ENCODE data around the gene NUDT8. TPM values are rescaled to one million over a fixed set of nuclear protein-coding genes. Genes with fewer than 3 reads are reported as not detected.

NUDT8 gene
- total and polyA plus RNA-seq, 9 of the 15 experiments (the other 6 are each of a cell fraction or from before 2014, with no cell fraction given), result 0.23 to 27.8 (median 5.0) TPM

DNA sequence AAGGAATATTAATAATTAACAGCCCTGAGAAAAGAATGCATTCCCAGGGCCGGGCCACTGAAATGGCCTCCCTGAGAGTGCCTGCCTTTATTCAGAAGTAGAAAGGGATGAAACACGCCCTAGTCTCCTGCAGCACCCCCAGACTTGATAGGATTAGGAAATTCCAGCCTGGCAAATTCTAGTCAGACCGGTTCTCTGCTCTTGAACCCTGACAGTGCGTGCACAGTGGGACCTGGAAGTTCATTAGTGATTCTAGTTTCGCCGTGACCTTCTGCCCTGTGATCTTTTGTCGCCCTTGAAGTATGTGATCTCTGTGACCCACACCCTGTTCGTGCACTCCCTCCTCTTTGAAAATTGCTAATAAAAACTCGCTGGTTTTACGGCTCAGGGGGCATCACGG, 48.3 kb downstream of the NUDT8 start:
- WGBS (ENCODE audit: insufficient coverage, low coverage, missing lambda C conversion rate), result 74% methylated on average over 11 of the region's 11 CpGs
- ATAC-seq (no peak), FAIRE-seq (no peak), DNase-seq (ENCODE audit: extremely low read depth in 1 of 4, low spot score in 3 of 4) (no peak)
- H3K9me3 ChIP-seq (replicated peaks; ENCODE audit: control insufficient read depth, insufficient read depth, low read depth, low read length), result no peaks in the 10 kb centered on the region
- H3K27ac ChIP-seq (ENCODE audit: extremely low read depth, low read depth, low read length), result no peak overlapping the region
- in situ Hi-C loops (cut with MboI) (no loop called here), intact Hi-C loops (cut with micrococcal nuclease) (loop anchor here (5.0 kb wide), 3 partner anchors 74 to 229 kb away; partner anchors contain the start of genes CDK2AP2, PITPNM1, POLD4 and PPP1CA)
- 0 out of 4 replicates have a peak overlapping the region, but pooled peaks of 1 of the 2 experiments have one; percentile 6 for H3K9ac ChIP-seq (ENCODE audit: insufficient read depth in 1 of 2, low read depth in 2 of 2, low read length in 2 of 2)
- no peak overlapping the region for H3K4me3 ChIP-seq
- no peaks in the 10 kb centered on the region for H3K27me3 ChIP-seq (ENCODE audit: control insufficient read depth in 2 of 2, insufficient read depth in 2 of 2, low read length in 2 of 2)
- H3K36me3 ChIP-seq (ENCODE audit: control insufficient read depth, insufficient read depth, low read length), result peaks cover 22% of the 10 kb centered on the region
- POLR2A ChIA-PET, result interaction anchor here (1.4 kb wide), 1 partner anchor 39 kb away, joined by 3 read pairs; no protein-coding TSS in a partner anchor
- peak overlapping the region; percentile 21 for H3K4me2 ChIP-seq (ENCODE audit: insufficient read depth, low read length)
- BruUV-seq (replicated peaks), result no TSS peak
- H2AFZ ChIP-seq (ENCODE audit: low read depth, low read length), result no peak overlapping the region
- H3K9me1 ChIP-seq (ENCODE audit: control insufficient read depth, insufficient read depth, low read length), result peaks cover 5% of the 10 kb centered on the region
- peaks cover 33 to 64% of the 10 kb centered on the region in 2 experiments for H3K4me1 ChIP-seq (replicated peaks in 1 of 2; ENCODE audit: control insufficient read depth in 2 of 2, insufficient read depth in 2 of 2, low read length in 2 of 2)
- H4K20me1 ChIP-seq (replicated peaks; ENCODE audit: control insufficient read depth, insufficient read depth, low read length), result peaks cover 14% of the 10 kb centered on the region; the same call in 1 of the 2 replicates
- CTCF ChIA-PET (ENCODE audit: low intra/inter-chr PET ratio), result interaction anchor here (0.7 kb wide), 1 partner anchor 8 kb away, joined by 3 read pairs; no protein-coding TSS in a partner anchor
- TF ChIP-seq ZNF232 (CRISPR knock-in tag; IDR thresholded peaks at IDR 0.05), result no peak
- TF ChIP-seq DACH1 (IDR thresholded peaks at IDR 0.05; ENCODE audit: partially characterized antibody), result peak; percentile 14
- no peak for TF ChIP-seq ESRRB (CRISPR knock-in tag; IDR thresholded peaks at IDR 0.05; ENCODE audit: borderline replicate concordance)
- peaks cover 43% of the 10 kb centered on the region for H3K79me2 ChIP-seq (ENCODE audit: control insufficient read depth, insufficient read depth, low read length)

DNA sequence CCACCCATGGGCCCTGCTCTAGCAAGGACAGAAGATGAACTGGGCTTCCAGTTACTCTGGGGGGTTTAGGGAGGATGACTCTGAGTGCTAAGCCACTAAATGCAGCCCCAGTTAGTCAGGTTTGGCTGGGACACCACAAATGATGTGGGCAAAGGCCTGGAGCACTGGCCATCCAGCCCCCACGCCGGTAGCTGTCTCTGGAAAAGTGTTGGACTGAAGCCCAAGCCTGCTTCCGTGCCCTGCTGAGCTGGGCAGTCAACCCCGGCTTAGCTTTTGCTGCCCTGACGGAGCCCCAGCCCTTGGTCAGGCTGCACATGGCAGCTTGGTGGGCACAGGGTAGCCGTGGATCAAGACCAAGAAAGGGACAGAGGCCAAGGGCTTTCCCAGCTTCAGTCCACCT, 51.8 kb downstream of the NUDT8 start:
- H3K79me2 ChIP-seq (ENCODE audit: control insufficient read depth, insufficient read depth, low read length), result peaks cover 9% of the 10 kb centered on the region
- ATAC-seq (no peak), FAIRE-seq (no peak), DNase-seq (ENCODE audit: extremely low read depth in 1 of 4, low spot score in 3 of 4) (no peak)
- H2AFZ ChIP-seq (ENCODE audit: low read depth, low read length), result no peak overlapping the region
- H3K4me2 ChIP-seq (ENCODE audit: insufficient read depth, low read length), result no peak overlapping the region
- WGBS (ENCODE audit: insufficient coverage, low coverage, missing lambda C conversion rate), result 77% methylated on average over 6 of the region's 6 CpGs
- H3K36me3 ChIP-seq (ENCODE audit: control insufficient read depth, insufficient read depth, low read length), result no peaks in the 10 kb centered on the region
- H3K27me3 ChIP-seq (ENCODE audit: control insufficient read depth in 2 of 2, insufficient read depth in 2 of 2, low read length in 2 of 2), result no peaks in the 10 kb centered on the region
- POLR2A ChIA-PET, result interaction anchor here (1.0 kb wide), 1 partner anchor 181 kb away, joined by 4 read pairs; no protein-coding TSS in a partner anchor
- BruUV-seq (replicated peaks), result no TSS peak
- no peak overlapping the region for H3K27ac ChIP-seq (ENCODE audit: extremely low read depth, low read depth, low read length)
- intact Hi-C loops (cut with micrococcal nuclease) (loop anchor here (5.0 kb wide), 2 partner anchors 64 to 79 kb away; no protein-coding TSS in a partner anchor), in situ Hi-C loops (cut with MboI) (no loop called here)
- no peaks in the 10 kb centered on the region for H3K9me1 ChIP-seq (ENCODE audit: control insufficient read depth, insufficient read depth, low read length)
- no peak overlapping the region for H3K4me3 ChIP-seq
- no peaks in the 10 kb centered on the region for H4K20me1 ChIP-seq (replicated peaks; ENCODE audit: control insufficient read depth, insufficient read depth, low read length)
- TF ChIP-seq KDM4B (IDR thresholded peaks at IDR 0.05; ENCODE audit: borderline replicate concordance in 2 of 2, low read depth in 1 of 2), result no peak
- TF ChIP-seq, protein P1, sequence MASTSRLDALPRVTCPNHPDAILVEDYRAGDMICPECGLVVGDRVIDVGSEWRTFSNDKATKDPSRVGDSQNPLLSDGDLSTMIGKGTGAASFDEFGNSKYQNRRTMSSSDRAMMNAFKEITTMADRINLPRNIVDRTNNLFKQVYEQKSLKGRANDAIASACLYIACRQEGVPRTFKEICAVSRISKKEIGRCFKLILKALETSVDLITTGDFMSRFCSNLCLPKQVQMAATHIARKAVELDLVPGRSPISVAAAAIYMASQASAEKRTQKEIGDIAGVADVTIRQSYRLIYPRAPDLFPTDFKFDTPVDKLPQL (IDR thresholded peaks at IDR 0.05; ENCODE audit: extremely low read depth, insufficient read length), result no peak
- TF ChIP-seq SETDB1 (IDR thresholded peaks at IDR 0.05; ENCODE audit: low read length), result no peak
- TF ChIP-seq, protein P2, sequence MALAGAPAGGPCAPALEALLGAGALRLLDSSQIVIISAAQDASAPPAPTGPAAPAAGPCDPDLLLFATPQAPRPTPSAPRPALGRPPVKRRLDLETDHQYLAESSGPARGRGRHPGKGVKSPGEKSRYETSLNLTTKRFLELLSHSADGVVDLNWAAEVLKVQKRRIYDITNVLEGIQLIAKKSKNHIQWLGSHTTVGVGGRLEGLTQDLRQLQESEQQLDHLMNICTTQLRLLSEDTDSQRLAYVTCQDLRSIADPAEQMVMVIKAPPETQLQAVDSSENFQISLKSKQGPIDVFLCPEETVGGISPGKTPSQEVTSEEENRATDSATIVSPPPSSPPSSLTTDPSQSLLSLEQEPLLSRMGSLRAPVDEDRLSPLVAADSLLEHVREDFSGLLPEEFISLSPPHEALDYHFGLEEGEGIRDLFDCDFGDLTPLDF (CRISPR knock-in tag; IDR thresholded peaks at IDR 0.05), result no peak
- no peak for TF ChIP-seq ZNF444 (CRISPR knock-in tag; IDR thresholded peaks at IDR 0.05)
- no peak for TF ChIP-seq ZC3H11A (IDR thresholded peaks at IDR 0.05; ENCODE audit: low read depth, low read length)
- TF ChIP-seq MXI1 (IDR thresholded peaks at IDR 0.05; ENCODE audit: low read depth, low read length), result no peak
- peaks cover 29 to 30% of the 10 kb centered on the region in 2 experiments for H3K4me1 ChIP-seq (replicated peaks in 1 of 2; ENCODE audit: control insufficient read depth in 2 of 2, insufficient read depth in 2 of 2, low read length in 2 of 2)
- no peak overlapping the region; a peak in 2 of 4 replicates for H3K9ac ChIP-seq (ENCODE audit: insufficient read depth in 1 of 2, low read depth in 2 of 2, low read length in 2 of 2)
- no peaks in the 10 kb centered on the region for H3K9me3 ChIP-seq (replicated peaks; ENCODE audit: control insufficient read depth, insufficient read depth, low read depth, low read length)
- CTCF ChIA-PET (ENCODE audit: low intra/inter-chr PET ratio), result interaction anchor here (1.6 kb wide), 1 partner anchor 71 kb away, joined by 4 read pairs; no protein-coding TSS in a partner anchor

Measured in K562 (cell line).